Measurements from ENCODE around the gene PTPRR.
A peak's percentile ranks its signal among the peaks of the same experiment; 100 is the strongest.

PTPRR gene

GRCh38 chr12:70849265-70849960, 71.1 kb downstream of the PTPRR start:
- H3K4me3 ChIP-seq (replicated peaks; ENCODE audit: low read depth, low read length), result no peak overlapping the region
- no peak for DNase-seq (ENCODE audit: extremely low read depth, insufficient read length)
- H3K36me3 ChIP-seq (ENCODE audit: control insufficient read depth, insufficient read depth, low read length), result no peaks in the 10 kb centered on the region
- no peaks in the 10 kb centered on the region for H3K27me3 ChIP-seq (replicated peaks; ENCODE audit: control insufficient read depth, insufficient read depth, low read length)
- TF ChIP-seq CTCF (IDR thresholded peaks at IDR 0.05; ENCODE audit: insufficient read depth, low read length, poor library complexity, severe bottlenecking), result peak; percentile 37

DNA sequence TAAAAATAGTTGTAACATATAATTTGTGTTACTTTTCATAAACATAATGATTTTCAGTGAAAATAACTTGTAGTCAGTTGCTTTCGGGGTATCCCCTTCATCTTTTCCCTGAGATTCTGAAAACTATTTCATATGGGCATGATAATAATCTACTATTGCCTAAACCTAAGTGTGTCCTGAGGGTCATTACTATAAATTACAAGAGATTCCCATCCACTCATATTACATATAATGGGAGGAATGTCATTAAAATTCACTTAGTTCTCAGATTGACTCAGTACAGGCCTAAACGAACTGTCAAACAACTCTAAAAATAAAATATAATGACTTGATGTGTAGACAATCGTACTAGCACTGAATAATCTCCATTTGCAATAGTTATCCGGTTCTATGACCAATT, 72.7 kb downstream of the PTPRR start:
- no peak overlapping the region for H3K4me3 ChIP-seq (replicated peaks; ENCODE audit: low read depth, low read length)
- no peak for TF ChIP-seq CTCF (IDR thresholded peaks at IDR 0.05; ENCODE audit: insufficient read depth, low read length, poor library complexity, severe bottlenecking)
- DNase-seq (ENCODE audit: extremely low read depth, insufficient read length), result no peak
- H3K36me3 ChIP-seq (ENCODE audit: control insufficient read depth, insufficient read depth, low read length), result no peaks in the 10 kb centered on the region
- no peaks in the 10 kb centered on the region for H3K27me3 ChIP-seq (replicated peaks; ENCODE audit: control insufficient read depth, insufficient read depth, low read length)

DNA sequence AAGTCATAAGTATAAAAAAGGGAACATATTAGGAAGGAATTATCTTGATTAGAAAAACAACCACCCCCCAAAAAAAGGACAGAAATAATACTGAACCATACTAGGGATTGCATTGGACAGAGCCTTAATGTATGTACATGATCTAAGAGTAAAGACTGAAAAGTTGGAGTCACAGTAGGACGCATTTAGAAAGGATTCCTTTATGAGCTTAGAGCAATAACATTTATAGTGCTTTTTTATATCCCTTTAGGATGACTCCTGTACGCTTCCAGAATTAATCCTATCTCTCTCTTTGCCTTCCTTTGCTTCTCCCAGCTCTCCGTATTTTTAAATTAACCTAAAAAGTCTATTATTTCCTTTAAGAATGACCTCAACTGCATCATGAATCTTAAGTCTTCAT, 75.3 kb downstream of the PTPRR start:
- no peak for TF ChIP-seq CTCF (IDR thresholded peaks at IDR 0.05; ENCODE audit: insufficient read depth, low read length, poor library complexity, severe bottlenecking)
- H3K4me3 ChIP-seq (replicated peaks; ENCODE audit: low read depth, low read length), result no peak overlapping the region
- no peaks in the 10 kb centered on the region for H3K27me3 ChIP-seq (replicated peaks; ENCODE audit: control insufficient read depth, insufficient read depth, low read length)
- no peak for DNase-seq (ENCODE audit: extremely low read depth, insufficient read length)
- H3K36me3 ChIP-seq (ENCODE audit: control insufficient read depth, insufficient read depth, low read length), result no peaks in the 10 kb centered on the region

GRCh38 chr12:70843363-70843762, 77.2 kb downstream of the PTPRR start:
- Histone ChIP-seq H3K36me3 (ENCODE audit: control insufficient read depth, insufficient read depth, low read length) (no peaks in the 10 kb centered on the region), H3K27me3 (replicated peaks; ENCODE audit: control insufficient read depth, insufficient read depth, low read length) (no peaks in the 10 kb centered on the region), H3K4me3 (replicated peaks; ENCODE audit: low read depth, low read length) (no peak overlapping the region)
- no peak for DNase-seq (ENCODE audit: extremely low read depth, insufficient read length)
- no peak for TF ChIP-seq CTCF (IDR thresholded peaks at IDR 0.05; ENCODE audit: insufficient read depth, low read length, poor library complexity, severe bottlenecking)

GRCh38 chr12:70842942-70843341, 77.6 kb downstream of the PTPRR start:
- Histone ChIP-seq H3K27me3 (replicated peaks; ENCODE audit: control insufficient read depth, insufficient read depth, low read length) (no peaks in the 10 kb centered on the region), H3K4me3 (replicated peaks; ENCODE audit: low read depth, low read length) (no peak overlapping the region), H3K36me3 (ENCODE audit: control insufficient read depth, insufficient read depth, low read length) (no peaks in the 10 kb centered on the region)
- no peak for TF ChIP-seq CTCF (IDR thresholded peaks at IDR 0.05; ENCODE audit: insufficient read depth, low read length, poor library complexity, severe bottlenecking)
- no peak for DNase-seq (ENCODE audit: extremely low read depth, insufficient read length)

DNA sequence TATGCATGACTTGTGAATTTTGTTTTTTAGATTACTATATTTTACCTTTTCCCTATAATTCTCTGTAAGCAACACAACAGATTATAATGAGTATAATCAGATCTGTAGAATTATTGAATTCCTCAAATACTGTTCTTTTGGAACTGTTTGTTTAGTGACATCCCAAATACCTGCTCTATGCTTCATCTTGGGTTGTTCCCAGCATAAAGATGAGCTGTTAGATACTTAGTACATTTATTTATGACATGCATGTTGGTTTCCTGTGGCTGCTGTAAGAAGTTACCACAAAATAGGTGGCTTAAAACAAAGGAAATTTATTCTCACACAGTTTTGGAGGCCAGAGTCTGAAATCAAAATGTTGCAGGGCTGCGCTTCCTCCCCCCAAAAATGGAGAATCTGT, 78.4 kb downstream of the PTPRR start:
- no peak for DNase-seq (ENCODE audit: extremely low read depth, insufficient read length)
- Histone ChIP-seq H3K4me3 (replicated peaks; ENCODE audit: low read depth, low read length) (no peak overlapping the region), H3K36me3 (ENCODE audit: control insufficient read depth, insufficient read depth, low read length) (no peaks in the 10 kb centered on the region), H3K27me3 (replicated peaks; ENCODE audit: control insufficient read depth, insufficient read depth, low read length) (no peaks in the 10 kb centered on the region)
- no peak for TF ChIP-seq CTCF (IDR thresholded peaks at IDR 0.05; ENCODE audit: insufficient read depth, low read length, poor library complexity, severe bottlenecking)
